T follicular helper cell (primary cell): ENCODE results near the gene ANP32B.
"Not testable (repeated sequence)": the region's sequence is repeated elsewhere in the genome, so short reads cannot be mapped to it uniquely, and the experiment has no call there.

Experiments used
- DNase-seq: peaks from one replicate; pipeline ENCODE4 v3.0.0-alpha.2; 2020; ENCODE audit warnings: low read depth

Gene ANP32B

GRCh38 chr9:97993000-97993399, 9.9 kb downstream of the ANP32B start:
- DNase-seq = no peak

DNA sequence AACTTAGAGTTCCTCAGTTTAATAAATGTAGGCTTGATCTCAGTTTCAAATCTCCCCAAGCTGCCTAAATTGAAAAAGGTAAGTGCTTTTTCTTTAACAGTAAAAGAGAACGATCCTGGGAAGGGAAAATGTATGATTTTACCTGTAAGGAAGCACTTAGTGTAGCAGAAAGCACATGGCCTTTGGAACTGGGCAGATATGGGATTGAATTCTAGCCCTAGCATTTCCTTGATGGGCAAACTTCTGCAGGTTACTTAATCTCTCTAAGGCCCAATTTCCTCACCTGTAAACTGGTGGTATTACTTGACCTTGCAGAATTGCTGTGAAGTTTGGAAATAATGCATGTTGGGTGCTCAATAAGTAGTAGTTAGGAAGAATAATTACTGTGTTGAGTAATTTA, 11.6 kb downstream of the ANP32B start:
- DNase-seq = no peak

- not testable (repeated sequence) for DNase-seq
These were observed 13.5 kb downstream of the ANP32B start for GRCh38 chr9:97996676-97997075.

DNA sequence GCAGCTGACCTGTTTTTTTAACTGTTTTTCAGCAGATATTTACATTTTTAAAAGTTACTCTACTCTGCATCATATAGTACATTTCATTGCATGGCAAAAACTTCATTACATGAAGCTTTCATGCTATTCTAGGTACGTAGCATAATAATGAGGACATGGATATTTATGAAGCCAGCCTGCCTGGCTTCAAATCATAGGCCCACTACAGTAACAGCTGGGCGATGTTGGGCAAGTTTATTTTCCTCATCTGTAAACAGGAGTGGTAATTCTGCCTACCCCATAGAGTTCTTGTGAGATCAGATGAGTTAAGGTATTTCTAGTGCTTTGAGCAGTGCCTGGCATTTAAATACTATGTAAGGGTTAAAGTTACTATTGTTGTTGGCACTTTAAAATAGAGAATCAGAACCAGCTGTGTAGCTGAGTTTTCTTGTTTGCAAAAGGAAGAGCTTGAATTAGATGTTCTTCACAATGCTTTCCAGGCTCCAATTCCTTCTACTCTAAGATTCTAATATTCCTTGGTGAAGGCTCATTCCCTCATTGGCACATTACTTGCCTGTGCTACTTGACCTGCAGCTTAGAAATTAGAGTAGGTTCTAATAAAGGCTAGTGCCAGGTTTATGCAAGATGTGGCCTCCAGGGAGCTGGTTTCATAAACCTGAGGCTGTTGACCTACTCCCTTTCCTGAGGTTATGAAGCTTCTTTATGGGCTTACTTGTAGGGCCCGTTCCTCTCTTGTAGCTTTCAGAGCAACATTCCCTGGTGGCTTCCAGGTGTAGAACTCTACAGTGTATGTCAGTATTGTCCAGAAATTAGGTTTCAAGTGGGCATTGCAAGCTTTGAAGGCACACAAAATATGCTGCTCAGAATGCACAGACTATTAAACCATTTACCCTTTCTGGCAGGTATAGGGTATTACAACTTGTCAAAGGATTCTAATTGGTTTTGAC, 14.5 kb downstream of the ANP32B start:
- no peak for DNase-seq

DNA sequence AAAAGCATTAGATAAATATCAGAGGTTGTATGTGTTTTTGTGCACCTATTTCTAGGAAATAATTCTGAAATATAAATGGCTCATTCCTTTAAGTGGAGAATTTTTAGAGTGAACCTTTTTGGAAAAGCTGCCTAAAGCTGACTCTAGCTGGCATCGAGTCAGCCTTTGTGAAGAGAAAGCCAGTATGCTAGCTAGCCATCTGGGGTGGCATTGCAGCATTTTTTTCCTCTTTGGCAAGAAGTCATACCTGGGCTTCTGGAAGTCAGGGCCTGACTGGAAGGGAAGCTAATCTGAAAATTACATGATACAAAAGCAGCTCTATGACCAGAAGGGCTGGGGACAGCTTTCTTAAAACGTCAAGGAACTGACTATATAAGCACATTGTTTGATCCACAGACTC, 19.7 kb downstream of the ANP32B start:
- DNase-seq = no peak

- DNase-seq = no peak
These were observed 23.1 kb downstream of the ANP32B start for GRCh38 chr9:98006127-98006796.

- DNase-seq = no peak
These were observed 24.2 kb downstream of the ANP32B start for GRCh38 chr9:98007251-98007928.

DNA sequence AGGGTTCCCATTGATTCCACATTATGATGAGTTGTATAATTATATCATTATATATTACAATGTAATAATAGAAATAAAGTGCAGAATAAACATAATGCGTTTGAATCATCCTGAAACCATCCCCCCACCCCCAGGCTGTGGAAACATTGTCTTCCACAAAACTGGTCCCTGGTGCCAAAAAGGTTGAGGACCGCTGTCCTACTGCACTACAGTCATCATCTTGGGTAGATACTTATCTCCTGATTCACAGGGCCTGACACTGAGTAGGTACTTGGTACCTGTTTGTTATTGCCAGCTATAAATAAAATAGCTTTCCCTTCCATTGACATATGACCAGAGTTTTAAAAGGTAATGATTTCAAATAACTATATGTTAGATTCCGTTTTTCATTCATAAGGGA, 25.6 kb downstream of the ANP32B start:
- no peak for DNase-seq

DNA sequence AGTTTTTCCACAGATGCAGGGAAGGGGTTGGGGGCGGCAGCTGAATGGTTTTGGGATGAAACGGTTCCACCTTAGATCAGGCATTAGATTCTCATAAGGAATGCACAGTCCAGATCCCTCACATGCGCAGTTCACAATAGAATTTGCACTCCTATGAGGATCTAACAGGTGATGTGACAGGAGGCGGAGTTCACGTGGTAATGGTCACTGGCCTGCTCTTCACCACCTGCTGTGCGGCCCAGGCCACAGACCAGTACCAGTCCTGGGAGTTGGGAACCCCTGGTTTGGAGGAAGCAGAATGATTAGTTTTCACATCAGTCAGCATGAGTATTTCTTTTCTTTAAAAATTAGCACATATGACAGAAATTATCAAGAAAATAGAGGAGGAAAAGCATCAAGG, 26.3 kb downstream of the ANP32B start:
- no peak for DNase-seq

DNA sequence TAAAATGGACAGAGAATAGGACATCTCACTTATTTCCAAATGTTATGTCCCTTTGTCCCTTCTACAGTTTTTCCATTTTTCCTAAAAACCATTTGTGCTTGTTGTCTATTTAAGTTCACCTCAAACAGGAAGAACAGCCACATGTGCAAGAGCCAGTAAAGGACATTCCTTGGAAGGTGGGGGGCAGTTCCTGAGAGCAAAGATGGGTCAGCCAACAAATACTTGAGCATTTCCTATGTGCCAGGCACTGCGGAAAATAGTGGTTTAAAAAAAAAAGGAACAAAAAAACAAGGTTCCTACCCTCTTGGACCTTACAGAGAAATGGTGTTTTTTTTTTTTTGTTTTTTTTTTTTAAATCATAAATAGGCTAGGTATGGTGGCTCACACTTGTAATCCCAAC, 26.8 kb downstream of the ANP32B start:
- no peak for DNase-seq

DNA sequence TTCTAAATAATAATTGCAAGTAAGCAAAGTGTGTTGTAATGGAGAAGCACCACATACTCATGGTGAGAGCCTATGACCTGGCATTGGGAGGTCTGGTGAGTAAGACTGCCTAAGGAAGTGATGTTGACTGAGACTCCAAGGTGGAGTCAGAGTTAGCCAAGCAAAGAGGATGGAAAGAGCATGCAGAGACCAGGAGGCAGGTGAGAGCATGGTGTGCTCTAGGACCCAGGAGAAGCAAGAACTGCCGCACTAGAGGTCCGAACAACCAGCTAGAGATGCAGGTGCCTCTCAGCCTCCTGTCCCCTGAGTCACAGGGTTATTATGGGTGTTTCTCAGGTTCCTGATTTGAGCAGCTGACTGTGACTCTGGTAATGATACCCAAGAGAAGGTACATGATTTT, 27.3 kb downstream of the ANP32B start:
- DNase-seq = no peak

GRCh38 chr9:98011122-98011521, 28.0 kb downstream of the ANP32B start:
- no peak for DNase-seq

GRCh38 chr9:98016137-98016680, 33.1 kb downstream of the ANP32B start:
- DNase-seq = no peak

DNA sequence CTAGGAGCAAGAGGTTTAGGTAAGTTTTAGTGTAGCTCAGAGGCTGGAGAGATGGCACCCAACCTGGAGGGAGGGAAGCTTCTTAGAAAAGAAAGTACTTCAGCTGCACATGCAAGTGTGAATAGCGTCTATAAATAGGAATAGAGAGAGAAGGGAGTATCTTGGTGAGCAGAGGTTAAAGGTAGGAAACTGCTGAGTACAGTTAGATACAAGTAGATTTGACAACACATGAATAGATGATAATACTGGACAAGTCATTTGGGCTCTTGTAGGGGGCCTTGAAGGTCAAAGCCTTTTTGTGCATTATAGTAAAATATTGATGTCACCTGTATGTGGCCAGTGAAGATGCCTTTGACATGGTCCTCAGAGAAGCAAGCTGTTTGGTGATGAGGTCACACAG, 34.2 kb downstream of the ANP32B start:
- DNase-seq = no peak

- DNase-seq = no peak
These were observed 35.2 kb downstream of the ANP32B start for GRCh38 chr9:98018347-98018746.

DNA sequence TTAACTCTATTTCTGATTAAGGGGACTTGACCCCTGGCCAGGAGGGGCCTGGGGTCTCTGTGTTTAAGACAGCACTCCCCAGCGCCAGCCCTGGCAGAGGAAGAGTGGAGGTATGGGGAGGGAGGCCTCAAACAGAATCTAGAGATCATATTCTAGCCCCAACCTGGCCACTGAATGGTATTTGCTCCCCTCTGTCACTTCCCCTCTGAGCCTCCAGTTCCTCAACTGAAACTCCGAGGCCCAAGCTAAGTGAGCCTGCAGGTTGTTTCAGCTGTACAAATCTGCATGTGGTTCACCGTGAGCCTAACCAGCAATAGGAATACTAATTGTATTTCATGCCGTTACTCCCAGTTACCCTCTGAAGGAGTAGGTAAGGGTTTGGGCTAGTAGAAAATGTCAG, 36.0 kb downstream of the ANP32B start:
- no peak for DNase-seq

- not testable (repeated sequence) for DNase-seq
These were observed 36.7 kb downstream of the ANP32B start for GRCh38 chr9:98019869-98020268.

DNA sequence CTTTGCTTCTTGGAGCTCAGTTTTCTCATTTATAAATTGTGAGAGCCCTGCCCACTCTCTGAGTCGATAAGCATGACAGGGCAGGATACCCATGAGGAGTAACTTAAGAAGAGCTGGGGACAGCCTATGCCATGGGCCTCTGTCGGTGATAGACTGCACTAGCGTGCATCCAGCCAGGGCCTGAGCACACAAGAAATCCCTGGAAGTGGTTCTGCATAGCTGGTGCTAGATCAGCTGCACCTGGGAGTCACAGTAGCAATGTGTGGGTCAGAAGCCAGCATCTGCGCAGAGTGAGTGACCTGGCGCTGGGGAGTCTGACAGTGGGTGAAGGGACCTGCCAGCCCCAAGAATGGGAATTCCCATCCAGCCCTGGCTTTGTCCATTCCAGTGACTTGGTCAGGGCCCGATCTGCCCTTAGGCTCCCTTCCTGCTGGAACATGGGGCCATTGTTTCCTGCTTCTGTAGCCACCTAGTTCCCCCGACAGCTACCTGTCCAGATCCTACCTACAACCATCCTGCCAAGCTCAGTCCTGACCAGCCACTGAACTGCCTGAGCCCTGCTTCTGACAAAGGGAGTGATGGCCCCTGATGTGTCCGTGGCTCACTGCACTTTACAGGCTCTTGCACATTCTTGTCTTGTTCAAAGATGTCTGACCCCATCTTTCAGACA, 37.5 kb downstream of the ANP32B start:
- no peak for DNase-seq

- DNase-seq = no peak
These were observed 38.3 kb downstream of the ANP32B start for GRCh38 chr9:98021306-98022040.

DNA sequence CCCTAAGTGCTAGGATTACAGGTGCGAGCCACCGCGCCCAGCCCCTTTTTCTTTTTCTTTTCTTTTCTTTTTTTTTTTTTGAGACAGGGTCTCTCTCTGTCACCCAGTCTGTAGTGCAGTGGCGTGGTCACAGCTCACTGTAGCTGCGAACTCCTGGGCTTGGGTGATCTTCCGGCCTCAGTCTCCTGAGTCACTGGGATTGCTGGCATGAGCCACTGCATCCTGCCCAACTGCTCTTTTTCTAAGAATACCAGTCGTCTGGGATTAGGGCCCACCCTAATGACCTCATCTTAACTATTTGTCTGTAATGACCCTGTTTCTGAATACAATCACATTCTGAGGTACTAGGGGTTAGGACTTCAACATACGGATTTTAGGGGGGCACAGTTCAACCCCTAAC, 39.3 kb downstream of the ANP32B start:
- DNase-seq = no peak

- no peak for DNase-seq
These were observed 41.6 kb downstream of the ANP32B start for GRCh38 chr9:98024702-98025101.
